ENCODE measurements around the gene TM7SF2.

DNA sequence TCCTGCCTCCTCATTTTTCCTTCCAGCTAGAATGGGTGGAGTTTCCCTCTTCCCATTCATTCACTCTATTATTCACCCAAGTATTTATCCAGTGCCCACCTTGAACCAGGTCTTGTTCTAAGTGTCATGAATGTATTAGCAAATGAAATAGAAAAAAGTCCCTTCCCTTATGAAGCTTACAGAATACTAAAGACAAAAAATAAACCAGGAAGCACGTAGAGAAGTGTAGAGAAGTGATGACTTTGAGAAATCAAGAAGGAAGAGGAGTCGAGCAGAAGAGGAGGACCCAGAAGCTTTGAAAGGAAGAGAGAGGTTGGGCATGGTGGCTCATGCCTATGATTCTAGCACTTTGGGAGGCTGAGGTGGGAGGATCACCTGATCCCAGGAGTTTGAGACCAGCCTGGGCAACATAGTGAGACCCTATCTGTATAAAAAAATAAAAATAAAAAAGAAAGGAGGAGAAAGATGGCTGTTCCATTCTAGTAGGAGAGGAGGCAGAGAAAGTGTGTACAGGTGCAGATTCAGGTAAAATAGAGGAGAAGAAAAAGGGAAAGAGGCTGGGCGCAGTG is 39.7 kb downstream of the TM7SF2 start:
- TF ChIP-seq, protein P1, sequence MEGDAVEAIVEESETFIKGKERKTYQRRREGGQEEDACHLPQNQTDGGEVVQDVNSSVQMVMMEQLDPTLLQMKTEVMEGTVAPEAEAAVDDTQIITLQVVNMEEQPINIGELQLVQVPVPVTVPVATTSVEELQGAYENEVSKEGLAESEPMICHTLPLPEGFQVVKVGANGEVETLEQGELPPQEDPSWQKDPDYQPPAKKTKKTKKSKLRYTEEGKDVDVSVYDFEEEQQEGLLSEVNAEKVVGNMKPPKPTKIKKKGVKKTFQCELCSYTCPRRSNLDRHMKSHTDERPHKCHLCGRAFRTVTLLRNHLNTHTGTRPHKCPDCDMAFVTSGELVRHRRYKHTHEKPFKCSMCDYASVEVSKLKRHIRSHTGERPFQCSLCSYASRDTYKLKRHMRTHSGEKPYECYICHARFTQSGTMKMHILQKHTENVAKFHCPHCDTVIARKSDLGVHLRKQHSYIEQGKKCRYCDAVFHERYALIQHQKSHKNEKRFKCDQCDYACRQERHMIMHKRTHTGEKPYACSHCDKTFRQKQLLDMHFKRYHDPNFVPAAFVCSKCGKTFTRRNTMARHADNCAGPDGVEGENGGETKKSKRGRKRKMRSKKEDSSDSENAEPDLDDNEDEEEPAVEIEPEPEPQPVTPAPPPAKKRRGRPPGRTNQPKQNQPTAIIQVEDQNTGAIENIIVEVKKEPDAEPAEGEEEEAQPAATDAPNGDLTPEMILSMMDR (IDR thresholded peaks at IDR 0.05 in 4 of 5, conservative IDR thresholded peaks at IDR 0.05 in 1 of 5): no peak
- TF ChIP-seq POLR2A (IDR thresholded peaks at IDR 0.05): no peak

All from gastrocnemius medialis (tissue), 4 donors.